ENCODE data around the gene B4GALT2.

B4GALT2 gene

DNA sequence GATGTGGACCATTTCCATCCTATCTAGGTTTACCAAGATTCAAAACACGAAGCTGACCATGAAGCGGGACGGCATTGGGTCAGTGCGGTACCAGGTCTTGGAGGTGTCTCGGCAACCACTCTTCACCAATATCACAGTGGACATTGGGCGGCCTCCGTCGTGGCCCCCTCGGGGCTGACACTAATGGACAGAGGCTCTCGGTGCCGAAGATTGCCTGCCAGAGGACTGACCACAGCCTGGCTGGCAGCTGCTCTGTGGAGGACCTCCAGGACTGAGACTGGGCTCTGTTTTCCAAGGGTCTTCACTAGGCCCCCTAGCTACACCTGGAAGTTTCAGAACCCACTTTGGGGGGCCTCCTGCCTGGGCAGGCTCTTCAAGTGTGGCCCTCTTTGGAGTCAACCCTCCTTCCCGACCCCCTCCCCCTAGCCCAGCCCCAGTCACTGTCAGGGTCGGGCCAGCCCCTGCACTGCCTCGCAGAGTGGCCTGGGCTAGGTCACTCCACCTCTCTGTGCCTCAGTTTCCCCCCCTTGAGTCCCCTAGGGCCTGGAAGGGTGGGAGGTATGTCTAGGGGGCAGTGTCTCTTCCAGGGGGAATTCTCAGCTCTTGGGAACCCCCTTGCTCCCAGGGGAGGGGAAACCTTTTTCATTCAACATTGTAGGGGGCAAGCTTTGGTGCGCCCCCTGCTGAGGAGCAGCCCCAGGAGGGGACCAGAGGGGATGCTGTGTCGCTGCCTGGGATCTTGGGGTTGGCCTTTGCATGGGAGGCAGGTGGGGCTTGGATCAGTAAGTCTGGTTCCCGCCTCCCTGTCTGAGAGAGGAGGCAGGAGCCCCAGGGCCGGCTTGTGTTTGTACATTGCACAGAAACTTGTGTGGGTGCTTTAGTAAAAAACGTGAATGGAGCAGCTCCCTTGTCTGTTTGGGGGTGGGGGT is 11.5 kb downstream of the B4GALT2 start:
- DNase-seq (ENCODE audit: low read depth in 2 of 2): no peak
- H3K4me3 ChIP-seq (replicated peaks in 1 of 2; ENCODE audit: low read depth in 2 of 2, low read length in 2 of 2): peak overlapping the region; percentile 64 to 74
- TF ChIP-seq, protein P1, sequence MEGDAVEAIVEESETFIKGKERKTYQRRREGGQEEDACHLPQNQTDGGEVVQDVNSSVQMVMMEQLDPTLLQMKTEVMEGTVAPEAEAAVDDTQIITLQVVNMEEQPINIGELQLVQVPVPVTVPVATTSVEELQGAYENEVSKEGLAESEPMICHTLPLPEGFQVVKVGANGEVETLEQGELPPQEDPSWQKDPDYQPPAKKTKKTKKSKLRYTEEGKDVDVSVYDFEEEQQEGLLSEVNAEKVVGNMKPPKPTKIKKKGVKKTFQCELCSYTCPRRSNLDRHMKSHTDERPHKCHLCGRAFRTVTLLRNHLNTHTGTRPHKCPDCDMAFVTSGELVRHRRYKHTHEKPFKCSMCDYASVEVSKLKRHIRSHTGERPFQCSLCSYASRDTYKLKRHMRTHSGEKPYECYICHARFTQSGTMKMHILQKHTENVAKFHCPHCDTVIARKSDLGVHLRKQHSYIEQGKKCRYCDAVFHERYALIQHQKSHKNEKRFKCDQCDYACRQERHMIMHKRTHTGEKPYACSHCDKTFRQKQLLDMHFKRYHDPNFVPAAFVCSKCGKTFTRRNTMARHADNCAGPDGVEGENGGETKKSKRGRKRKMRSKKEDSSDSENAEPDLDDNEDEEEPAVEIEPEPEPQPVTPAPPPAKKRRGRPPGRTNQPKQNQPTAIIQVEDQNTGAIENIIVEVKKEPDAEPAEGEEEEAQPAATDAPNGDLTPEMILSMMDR (IDR thresholded peaks at IDR 0.05; ENCODE audit: low read depth, low read length): no peak

- H3K4me3 ChIP-seq (replicated peaks in 1 of 2; ENCODE audit: low read depth in 2 of 2, low read length in 2 of 2): peak overlapping the region; percentile 64 to 74
- no peak for DNase-seq (ENCODE audit: low read depth in 2 of 2)
- TF ChIP-seq, protein P1 (IDR thresholded peaks at IDR 0.05; ENCODE audit: low read depth, low read length): no peak
These were observed 12.1 kb downstream of the B4GALT2 start for GRCh38 chr1:43991200-43991475.

DNA sequence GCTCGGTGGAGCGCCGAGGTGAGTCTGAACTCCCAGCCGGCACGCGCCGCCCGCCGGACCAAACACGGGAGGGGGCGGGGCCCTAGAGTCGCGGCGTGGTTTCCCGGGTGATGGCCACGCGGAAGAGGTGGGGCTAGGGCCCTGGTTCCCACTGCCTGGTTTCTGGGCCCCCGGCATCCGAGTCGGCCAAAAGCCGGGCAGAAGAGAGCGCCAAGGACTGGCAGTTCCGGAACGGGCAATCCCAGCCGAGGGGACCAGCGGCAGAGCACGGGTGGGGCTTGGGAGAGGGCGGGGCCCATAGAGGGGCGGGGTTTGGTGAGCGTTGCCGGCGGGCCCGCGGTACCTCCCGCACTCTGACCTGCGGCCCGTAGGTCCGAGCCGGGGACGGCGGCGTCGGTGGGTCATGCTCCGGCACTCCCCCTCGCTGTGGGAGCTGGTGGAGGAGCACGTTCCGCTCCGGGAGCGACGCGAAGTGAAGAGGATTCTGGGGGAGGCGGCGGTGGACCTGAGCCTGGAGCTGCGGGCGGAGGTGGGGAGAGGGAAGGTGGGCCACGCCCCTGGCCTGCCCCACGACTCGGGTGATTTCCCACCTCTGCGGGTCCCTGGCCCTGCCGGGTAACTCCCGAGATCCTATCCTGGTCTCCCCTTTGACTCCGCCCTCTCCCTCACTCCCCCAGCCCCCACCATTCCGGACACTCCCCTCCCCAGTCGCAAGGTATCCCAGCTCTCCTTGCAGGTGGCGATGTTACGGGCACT is 12.6 kb downstream of the B4GALT2 start, which contains the start of gene CCDC24:
CCDC24 (plus strand) TSS at position 124 of the 756 bp plus-strand sequence; CDS start at position 404, 280 bp downstream.
- DNase-seq (ENCODE audit: low read depth in 2 of 2): peak; percentile 77 to 89
- TF ChIP-seq, protein P1 (IDR thresholded peaks at IDR 0.05; ENCODE audit: low read depth, low read length): no peak

DNA sequence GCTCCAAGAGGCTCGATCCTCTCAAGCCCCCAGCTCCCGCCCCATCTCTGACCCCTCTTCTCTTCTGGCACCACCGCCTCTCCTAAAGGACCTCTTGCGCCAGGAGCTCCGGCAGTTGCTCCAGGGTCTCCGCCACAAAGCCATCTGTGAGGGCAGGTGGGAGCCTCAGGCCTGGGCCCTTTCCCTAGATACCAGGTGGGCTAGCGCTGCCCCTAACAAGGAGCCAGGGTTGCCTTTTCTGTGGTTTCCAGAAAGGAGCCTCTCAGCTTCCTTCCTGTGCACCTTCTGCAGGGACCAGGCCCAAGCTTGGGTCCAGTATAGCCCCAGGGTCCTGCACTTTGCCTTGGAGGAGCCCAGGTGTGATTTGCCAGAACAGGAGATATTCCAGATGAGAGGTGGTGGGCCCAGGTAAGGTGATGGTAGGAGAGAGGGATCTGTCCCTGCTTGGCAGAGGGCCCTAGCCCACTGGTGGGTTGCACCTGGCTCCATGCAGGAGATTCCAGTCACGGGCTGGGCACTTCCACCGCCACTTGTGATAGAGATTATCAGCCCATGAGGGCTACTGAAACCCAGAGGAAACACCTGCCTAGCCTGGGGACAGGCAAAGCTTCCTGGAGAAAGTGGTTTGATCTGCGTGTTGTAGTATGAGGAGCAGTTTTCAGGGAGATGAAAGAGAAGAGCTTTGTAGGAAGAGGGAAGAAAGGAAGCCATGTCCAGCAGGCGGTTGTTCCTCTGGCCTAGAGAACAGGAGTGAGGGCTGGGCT is 13.4 kb downstream of the B4GALT2 start:
- TF ChIP-seq, protein P1 (IDR thresholded peaks at IDR 0.05; ENCODE audit: low read depth, low read length): no peak
- H3K4me3 ChIP-seq (replicated peaks in 1 of 2; ENCODE audit: low read depth in 2 of 2, low read length in 2 of 2): peak overlapping the region; percentile 64 to 74
- DNase-seq (ENCODE audit: low read depth in 2 of 2): no peak

More for the DNA sequence above, 12.6 kb downstream of the B4GALT2 start, which contains the start of gene CCDC24:
- H3K4me3 ChIP-seq (replicated peaks in 1 of 2; ENCODE audit: low read depth in 2 of 2, low read length in 2 of 2): peak within 1 kb of the TSS; percentile 64 to 74

DNA sequence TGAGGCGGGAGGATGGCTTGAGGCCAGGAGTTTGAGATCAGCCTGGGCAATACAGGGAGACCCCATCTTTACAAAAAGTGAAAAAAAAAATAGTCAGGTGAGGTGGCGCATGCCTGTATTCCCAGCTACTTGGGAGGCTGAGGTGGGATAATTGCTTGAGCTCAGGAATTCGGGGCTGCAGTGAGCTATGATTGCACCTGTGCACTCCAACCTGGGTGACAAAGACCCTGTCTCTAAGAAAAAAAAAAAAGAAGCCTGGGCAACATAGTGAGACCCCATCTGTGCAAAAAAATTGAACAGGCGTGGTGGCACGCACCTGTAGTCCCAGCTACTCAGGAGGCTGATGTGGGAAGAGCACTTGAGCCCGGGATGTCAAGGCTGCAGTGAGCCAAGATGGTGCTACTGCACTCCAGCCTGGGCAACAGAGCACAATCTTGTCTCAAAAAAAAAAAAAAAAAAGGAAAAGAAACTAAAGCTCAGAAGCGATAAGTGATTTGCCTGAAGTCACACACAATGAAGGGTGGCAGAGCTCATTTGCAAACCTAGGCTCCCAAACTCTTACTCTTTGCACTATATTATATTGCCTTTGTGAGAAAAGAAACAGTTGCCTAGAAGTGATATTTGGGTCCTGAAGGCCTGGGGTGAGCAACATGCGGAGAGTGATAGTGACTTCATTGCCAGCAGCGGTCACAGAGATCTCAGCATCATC is 14.3 kb downstream of the B4GALT2 start:
- H3K4me3 ChIP-seq (replicated peaks in 1 of 2; ENCODE audit: low read depth in 2 of 2, low read length in 2 of 2): no peak overlapping the region
- TF ChIP-seq, protein P1 (IDR thresholded peaks at IDR 0.05; ENCODE audit: low read depth, low read length): no peak
- no peak for DNase-seq (ENCODE audit: low read depth in 2 of 2)

- TF ChIP-seq, protein P1 (IDR thresholded peaks at IDR 0.05; ENCODE audit: low read depth, low read length): no peak
- no peak overlapping the region for H3K4me3 ChIP-seq (replicated peaks in 1 of 2; ENCODE audit: low read depth in 2 of 2, low read length in 2 of 2)
These were observed 15.1 kb downstream of the B4GALT2 start for GRCh38 chr1:43994071-43994470.

More at GRCh38 chr1:43994071-43994470, 15.1 kb downstream of the B4GALT2 start:
- no peak for DNase-seq (ENCODE audit: low read depth in 2 of 2)

Measured in cardiac fibroblast (primary cell).